H1 (cell line): ENCODE measurements around the gene MXI1. TPM values are rescaled to one million over a fixed set of nuclear protein-coding genes. Genes with fewer than 3 reads are reported as not detected.

Experiments used
- CTCF ChIA-PET: fragments of 300-600 bp; sonication (Branson Sonifier 250); formaldehyde crosslinking; loops from one replicate; lab custom pipeline; 2021; ENCODE audit not compliant: partially characterized antibody; lab: Charles Lee
- POLR2A ChIA-PET: fragments of 300-600 bp; sonication (Branson Sonifier 250); formaldehyde crosslinking; loops from one replicate; lab custom pipeline; 2021; ENCODE audit warnings: inconsistent platforms; ENCODE audit not compliant: partially characterized antibody; lab: Charles Lee
- DNase-seq, 2 experiments: peaks; one replicate each; pipeline versions ENCODE4 v3.0.0 to v3.0.0-alpha.2; 2010 to 2022; ENCODE audit warnings: low spot score in 2 of 2, low read depth in 1 of 2, mixed read lengths in 1 of 2
- FAIRE-seq: peaks from 2 replicates; lab custom pipeline; 2011; peaks lifted over from hg19 to GRCh38; lab: Jason Lieb, UNC
- H2AFZ ChIP-seq: 2 replicates; pipeline ENCODE4 v1.8.1; 2012; ENCODE audit warnings: low read length, inconsistent platforms
- H2AK5ac ChIP-seq: 2 replicates; pipeline ENCODE4 v1.6.1; 2013; ENCODE audit warnings: low read depth, low read length
- H2BK120ac ChIP-seq: replicated peaks from 2 replicates; pipeline ENCODE3; 2013; ENCODE audit warnings: low read depth, low read length, inconsistent platforms
- H2BK12ac ChIP-seq: 2 replicates; pipeline ENCODE4 v1.6.1; 2013; ENCODE audit warnings: low read depth, low read length
- H2BK15ac ChIP-seq: 2 replicates; pipeline ENCODE4 v1.6.1; 2013; ENCODE audit warnings: low read length
- H2BK20ac ChIP-seq: 2 replicates; pipeline ENCODE4 v1.6.1; 2013; ENCODE audit warnings: low read length
- H2BK5ac ChIP-seq: 2 replicates; pipeline ENCODE4 v1.6.1; 2013; ENCODE audit warnings: low read depth, low read length
- H3K14ac ChIP-seq: 2 replicates; pipeline ENCODE4 v1.6.1; 2013; ENCODE audit warnings: inconsistent platforms; ENCODE audit not compliant: insufficient read length
- H3K18ac ChIP-seq: 2 replicates; pipeline ENCODE4 v1.6.1; 2013; ENCODE audit warnings: low read length; ENCODE audit errors: extremely low read depth
- H3K23ac ChIP-seq: 2 replicates; pipeline ENCODE4 v1.6.1; 2013; ENCODE audit warnings: inconsistent platforms; ENCODE audit not compliant: insufficient read length
- H3K23me2 ChIP-seq: 2 replicates; pipeline ENCODE4 v1.6.1; 2013; ENCODE audit warnings: low read depth, low read length
- H3K27ac ChIP-seq: 2 replicates; pipeline ENCODE4 v1.6.1; 2011; ENCODE audit warnings: low read depth, low read length, inconsistent platforms
- H3K27me3 ChIP-seq, 4 experiments: replicated peaks in 1 of 4; 1 replicate in 1 of 4; 2 replicates in 3 of 4; pipeline versions ENCODE4 v1.6.1 to v1.8.1; 2011 to 2013; ENCODE audit warnings: low read length in 3 of 4, mild to moderate bottlenecking in 3 of 4, inconsistent platforms in 2 of 4, mixed read lengths in 2 of 4, moderate library complexity in 1 of 4; ENCODE audit not compliant: control insufficient read depth in 3 of 4, insufficient read depth in 3 of 4; ENCODE audit errors: extremely low read depth in 1 of 4
- H3K36me3 ChIP-seq, 4 experiments: 2 replicates each; pipeline versions ENCODE4 v1.6.1 to v1.8.1; 2011 to 2013; ENCODE audit warnings: mild to moderate bottlenecking in 4 of 4, low read length in 3 of 4, moderate library complexity in 2 of 4, control low read depth in 1 of 4, inconsistent platforms in 1 of 4; ENCODE audit not compliant: insufficient read depth in 4 of 4, control insufficient read depth in 2 of 4
- H3K4ac ChIP-seq: replicated peaks from 2 replicates; pipeline ENCODE3; 2013; ENCODE audit warnings: low read length, low read depth, mixed read lengths, inconsistent platforms; ENCODE audit not compliant: insufficient read length
- H3K4me1 ChIP-seq, 4 experiments: replicated peaks in 1 of 4; 1 replicate in 1 of 4; 2 replicates in 3 of 4; pipeline versions ENCODE4 v1.6.1 to v1.8.1; 2011 to 2013; ENCODE audit warnings: low read length in 3 of 4, inconsistent platforms in 2 of 4, mixed read lengths in 1 of 4; ENCODE audit not compliant: insufficient read depth in 4 of 4, control insufficient read depth in 3 of 4
- H3K4me2 ChIP-seq, 2 experiments: 2 replicates each; pipeline versions ENCODE4 v1.6.1 to v1.8.1; 2011 to 2013; ENCODE audit warnings: low read depth in 2 of 2, low read length in 2 of 2, control low read depth in 1 of 2, inconsistent platforms in 1 of 2, mild to moderate bottlenecking in 1 of 2; ENCODE audit not compliant: insufficient read depth in 1 of 2
- H3K4me3 ChIP-seq, 4 experiments: fragments of 200-600, 300-600 bp in 1 of 4; sonication (generic), shearing (Covaris generic), sonication (Bioruptor Twin) in 1 of 4; 2 replicates each; pipeline versions ENCODE4 v1.5.1 to v1.8.1; 2011 to 2016; ENCODE audit warnings: low read length in 4 of 4, low read depth in 3 of 4, control low read depth in 2 of 4, inconsistent platforms in 2 of 4, mild to moderate bottlenecking in 2 of 4, mixed read lengths in 1 of 4, moderate library complexity in 1 of 4; ENCODE audit not compliant: insufficient read depth in 2 of 4; ENCODE audit errors: extremely low read depth in 1 of 4
- H3K56ac ChIP-seq: replicated peaks from 2 replicates; pipeline ENCODE3; 2013; ENCODE audit warnings: low read depth, mild to moderate bottlenecking, mixed read lengths, low read length, inconsistent platforms; ENCODE audit not compliant: insufficient read length
- H3K79me1 ChIP-seq: 2 replicates; pipeline ENCODE4 v1.6.1; 2013; ENCODE audit warnings: low read depth, low read length, control low read depth
- H3K79me2 ChIP-seq, 2 experiments: 2 replicates each; pipeline versions ENCODE4 v1.6.1 to v1.8.1; 2012 to 2013; ENCODE audit warnings: low read length in 2 of 2, mild to moderate bottlenecking in 2 of 2, inconsistent platforms in 1 of 2; ENCODE audit not compliant: insufficient read depth in 2 of 2, control insufficient read depth in 1 of 2
- H3K9ac ChIP-seq, 4 experiments: replicated peaks in 1 of 4; 1 replicate in 1 of 4; 2 replicates in 3 of 4; pipeline versions ENCODE4 v1.6.1 to v1.8.1; 2011 to 2013; ENCODE audit warnings: low read depth in 3 of 4, low read length in 3 of 4, control low read depth in 2 of 4, mild to moderate bottlenecking in 2 of 4, moderate library complexity in 2 of 4, inconsistent platforms in 1 of 4; ENCODE audit errors: extremely low read depth in 1 of 4
- H3K9me3 ChIP-seq, 2 experiments: 2 replicates each; pipeline versions ENCODE4 v1.6.1 to v1.8.1; 2012 to 2013; ENCODE audit warnings: mild to moderate bottlenecking in 2 of 2, moderate library complexity in 2 of 2, control low read depth in 1 of 2, inconsistent platforms in 1 of 2, low read depth in 1 of 2, low read length in 1 of 2, mixed read lengths in 1 of 2; ENCODE audit not compliant: insufficient read depth in 2 of 2
- H4K20me1 ChIP-seq, 2 experiments: replicated peaks in 1 of 2; 2 replicates each; pipeline versions ENCODE3 to v1.8.1; 2011 to 2013; ENCODE audit warnings: inconsistent platforms in 2 of 2, low read length in 2 of 2, mild to moderate bottlenecking in 1 of 2; ENCODE audit not compliant: insufficient read depth in 2 of 2, control insufficient read depth in 1 of 2
- H4K5ac ChIP-seq: 2 replicates; pipeline ENCODE4 v1.6.1; 2013; ENCODE audit warnings: low read length, low read depth, mixed read lengths, inconsistent platforms; ENCODE audit not compliant: insufficient read length
- H4K8ac ChIP-seq: 2 replicates; pipeline ENCODE4 v1.8.0; 2013; ENCODE audit warnings: mild to moderate bottlenecking, moderate library complexity, low read length, inconsistent platforms; ENCODE audit not compliant: insufficient read depth; ENCODE audit errors: extremely low read depth
- H4K91ac ChIP-seq: replicated peaks from 2 replicates; pipeline ENCODE3; 2013; ENCODE audit warnings: low read length, mixed read lengths, inconsistent platforms; ENCODE audit not compliant: insufficient read length
- CREB1 ChIP-seq: IDR thresholded peaks from 2 replicates; pipeline ENCODE4 v1.6.1; 2012; ENCODE audit warnings: inconsistent platforms
- WGBS, 2 experiments: shearing (Covaris generic) in 1 of 2; methylation state at CpG; one replicate each; pipeline versions ENCODE4 v1.1.6 to v1.1.7; 2013 to 2015; ENCODE audit warnings: low lambda C conversion rate in 2 of 2, mixed read lengths in 2 of 2, inconsistent platforms in 1 of 2, low coverage in 1 of 2, missing lambda C conversion rate in 1 of 2; ENCODE audit not compliant: insufficient replicate concordance in 2 of 2, insufficient coverage in 1 of 2, insufficient read length in 1 of 2; ENCODE audit errors: extremely low coverage in 1 of 2, missing lambda C conversion rate in 1 of 2; 5-methylcytosine and 5-hydroxymethylcytosine counted together
- polyA plus RNA-seq, 7 experiments: library from polyadenylated mRNA; depleted of rRNA in 3 of 7; stranded (reverse) in 5 of 7; unstranded in 2 of 7; fragments of >200 nt in 5 of 7; fragments of 200-250 nt in 2 of 7; gene quantifications; 1 replicate in 5 of 7; 2 replicates in 1 of 7; 4 replicates in 1 of 7; pipeline versions ENCODE4 v1.2.1 to v1.2.3, GENCODE V29; 2011 to 2013; ENCODE audit warnings: missing spikeins in 2 of 7, mixed read lengths in 2 of 7
- total RNA-seq: library from RNA; stranded (reverse); fragmentation: NEBNext Ultra II Directional; extraction: Animal tissue kit (Norgen Biotek cat#: 25700); gene quantifications from 2 replicates; pipeline ENCODE4 v1.2.1, GENCODE V29; 2021

The MXI1 gene
- total and polyA plus RNA-seq, 2 of the 8 experiments (the other 6 are each of a cell fraction or from before 2014, with no cell fraction given), result 5.7 to 8.8 TPM

GRCh38 chr10:110158051-110159005 is 49.1 kb upstream of the MXI1 start:
- no peaks in the 10 kb centered on the region for H3K36me3 ChIP-seq
- H3K27me3 ChIP-seq, result peaks cover 0 to 36% (median 13%) of the 10 kb centered on the region in 4 experiments; a peak in 6 of 7 replicates
- H2AFZ ChIP-seq, result no peak overlapping the region; the same call in 1 of the 2 replicates
- no peaks in the 10 kb centered on the region for H3K9me3 ChIP-seq
- no peak overlapping the region for H3K4me3 ChIP-seq
- no peak overlapping the region for H2BK15ac ChIP-seq
- H3K18ac ChIP-seq, result no peak overlapping the region
- ChIA-PET POLR2A (interaction anchor here (0.6 to 1.3 kb wide), 2 partner anchors 29 to 53 kb away, joined by 3 read pairs; no protein-coding TSS in a partner anchor), CTCF (interaction anchor here (0.6 to 2.7 kb wide), 11 partner anchors 8 to 522 kb away, joined by 3 to 16 read pairs (median 4); no protein-coding TSS in a partner anchor)
- H3K27ac ChIP-seq, result no peak overlapping the region
- H3K9ac ChIP-seq, result no peak overlapping the region
- no peak for FAIRE-seq
- H3K23me2 ChIP-seq, result no peaks in the 10 kb centered on the region
- no peak overlapping the region; a peak in 1 of 4 replicates for H3K4me2 ChIP-seq
- no peaks in the 10 kb centered on the region for H3K79me1 ChIP-seq
- no peak overlapping the region for H2AK5ac ChIP-seq
- no peak overlapping the region for H3K23ac ChIP-seq
- H3K4ac ChIP-seq, result no peak overlapping the region
- H3K14ac ChIP-seq, result no peak overlapping the region
- no peak overlapping the region for H4K91ac ChIP-seq
- H2BK20ac ChIP-seq, result no peak overlapping the region
- no peak overlapping the region for H2BK5ac ChIP-seq
- H2BK12ac ChIP-seq, result no peak overlapping the region
- TF ChIP-seq CREB1, result no peak
- H4K20me1 ChIP-seq, result peaks cover 0 to 5% of the 10 kb centered on the region in 2 experiments
- H2BK120ac ChIP-seq, result no peak overlapping the region
- peaks cover 2 to 8% (median 4%) of the 10 kb centered on the region in 4 experiments for H3K4me1 ChIP-seq
- peak in 1 of 2 experiments; percentile 39 for DNase-seq
- no peak overlapping the region for H3K56ac ChIP-seq
- 87% methylated on average over 11 of the region's 11 CpGs; no CpG with 5 or more reads in 1 of the 2 experiments for WGBS, 2 experiments
- no peak overlapping the region for H4K5ac ChIP-seq
- H3K79me2 ChIP-seq, result no peaks in the 10 kb centered on the region
- H4K8ac ChIP-seq, result no peak overlapping the region
